ENCODE measurements around the gene TAF15. TPM values are rescaled to one million over a fixed set of nuclear protein-coding genes. Genes with fewer than 3 reads are reported as not detected.

Gene TAF15
- total RNA-seq, 4 donors from 2014 or later, result 33.2 to 80.2 (median 64.0) TPM

GRCh38 chr17:35891269-35891668 is 82.0 kb downstream of the TAF15 start:
- ATAC-seq (ENCODE audit: low FRiP score) (no peak), DNase-seq (ENCODE audit: low spot score) (no peak)
- TF ChIP-seq, protein P1, sequence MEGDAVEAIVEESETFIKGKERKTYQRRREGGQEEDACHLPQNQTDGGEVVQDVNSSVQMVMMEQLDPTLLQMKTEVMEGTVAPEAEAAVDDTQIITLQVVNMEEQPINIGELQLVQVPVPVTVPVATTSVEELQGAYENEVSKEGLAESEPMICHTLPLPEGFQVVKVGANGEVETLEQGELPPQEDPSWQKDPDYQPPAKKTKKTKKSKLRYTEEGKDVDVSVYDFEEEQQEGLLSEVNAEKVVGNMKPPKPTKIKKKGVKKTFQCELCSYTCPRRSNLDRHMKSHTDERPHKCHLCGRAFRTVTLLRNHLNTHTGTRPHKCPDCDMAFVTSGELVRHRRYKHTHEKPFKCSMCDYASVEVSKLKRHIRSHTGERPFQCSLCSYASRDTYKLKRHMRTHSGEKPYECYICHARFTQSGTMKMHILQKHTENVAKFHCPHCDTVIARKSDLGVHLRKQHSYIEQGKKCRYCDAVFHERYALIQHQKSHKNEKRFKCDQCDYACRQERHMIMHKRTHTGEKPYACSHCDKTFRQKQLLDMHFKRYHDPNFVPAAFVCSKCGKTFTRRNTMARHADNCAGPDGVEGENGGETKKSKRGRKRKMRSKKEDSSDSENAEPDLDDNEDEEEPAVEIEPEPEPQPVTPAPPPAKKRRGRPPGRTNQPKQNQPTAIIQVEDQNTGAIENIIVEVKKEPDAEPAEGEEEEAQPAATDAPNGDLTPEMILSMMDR (IDR thresholded peaks at IDR 0.05), result no peak

DNA sequence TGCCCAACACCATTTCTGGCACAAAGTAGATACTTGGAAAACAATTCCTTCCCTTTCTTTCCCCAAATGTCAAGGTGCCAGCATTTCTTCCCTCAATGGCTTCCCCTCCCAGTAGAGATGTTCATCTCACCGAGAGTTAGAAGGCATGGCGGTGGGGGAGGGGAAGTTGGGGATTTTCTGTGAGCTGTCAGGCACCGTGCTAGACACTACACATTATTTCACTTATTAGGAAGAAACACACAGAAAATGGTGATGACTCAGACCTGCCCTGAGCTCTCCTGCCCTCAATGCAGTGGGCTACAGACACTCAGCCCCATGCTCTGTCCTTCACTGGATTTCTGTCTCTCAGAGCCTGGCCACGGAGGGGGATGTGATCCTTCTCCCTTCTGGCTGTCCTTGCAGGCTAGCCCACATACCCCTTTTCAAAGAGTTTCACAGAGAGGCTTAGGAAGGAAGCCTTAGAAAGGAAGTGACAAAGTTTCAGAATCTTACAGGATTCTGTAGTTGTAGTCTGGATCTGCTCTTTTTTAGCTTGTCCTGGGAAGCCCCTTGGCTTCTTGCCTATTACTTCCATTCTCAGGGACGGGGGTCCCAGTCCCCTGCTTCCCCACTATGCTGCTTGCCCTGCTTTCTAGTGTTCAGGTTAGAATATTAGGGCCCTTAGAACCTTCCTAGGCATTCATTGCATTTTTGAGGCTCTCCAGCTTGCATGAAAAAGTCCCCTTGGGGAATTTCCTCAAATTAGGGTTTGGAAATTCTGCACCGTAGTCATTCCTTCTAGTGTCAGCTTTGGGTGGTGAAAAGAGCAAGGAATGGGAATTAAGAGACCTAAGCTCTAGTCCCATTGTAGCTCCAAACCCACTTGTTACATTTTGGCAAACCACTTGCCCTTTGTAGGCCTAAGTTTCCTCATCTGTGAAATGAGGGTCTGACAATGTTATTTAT is 83.1 kb downstream of the TAF15 start:
- DNase-seq (ENCODE audit: low spot score), result no peak
- ATAC-seq (ENCODE audit: low FRiP score), result no peak
- TF ChIP-seq, protein P1 (IDR thresholded peaks at IDR 0.05), result no peak

DNA sequence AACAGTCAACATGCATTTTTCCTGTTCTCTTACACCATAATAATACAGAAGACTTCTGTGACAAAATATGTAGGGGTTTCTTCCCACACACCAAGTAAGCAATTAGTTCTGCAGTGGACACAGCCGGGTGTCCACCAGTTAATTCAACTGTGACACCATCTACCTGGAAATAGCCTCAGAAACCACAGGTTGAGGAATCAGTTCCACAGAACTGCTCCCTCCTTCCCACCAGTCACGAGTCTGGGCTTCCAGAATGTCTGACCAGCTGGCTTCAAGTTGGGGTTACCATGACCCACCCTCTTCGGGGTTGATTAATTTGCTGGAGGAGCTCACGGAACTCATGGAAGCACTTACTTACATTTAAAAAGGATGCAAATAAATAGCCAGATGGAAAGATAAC is 84.5 kb downstream of the TAF15 start:
- no peak for DNase-seq (ENCODE audit: low spot score)
- no peak for ATAC-seq (ENCODE audit: low FRiP score)
- TF ChIP-seq, protein P1 (IDR thresholded peaks at IDR 0.05), result no peak

- DNase-seq (ENCODE audit: low spot score) (no peak), ATAC-seq (ENCODE audit: low FRiP score) (no peak)
- TF ChIP-seq, protein P1 (IDR thresholded peaks at IDR 0.05), result no peak
Observed at GRCh38 chr17:35894206-35894605, 84.9 kb downstream of the TAF15 start.

DNA sequence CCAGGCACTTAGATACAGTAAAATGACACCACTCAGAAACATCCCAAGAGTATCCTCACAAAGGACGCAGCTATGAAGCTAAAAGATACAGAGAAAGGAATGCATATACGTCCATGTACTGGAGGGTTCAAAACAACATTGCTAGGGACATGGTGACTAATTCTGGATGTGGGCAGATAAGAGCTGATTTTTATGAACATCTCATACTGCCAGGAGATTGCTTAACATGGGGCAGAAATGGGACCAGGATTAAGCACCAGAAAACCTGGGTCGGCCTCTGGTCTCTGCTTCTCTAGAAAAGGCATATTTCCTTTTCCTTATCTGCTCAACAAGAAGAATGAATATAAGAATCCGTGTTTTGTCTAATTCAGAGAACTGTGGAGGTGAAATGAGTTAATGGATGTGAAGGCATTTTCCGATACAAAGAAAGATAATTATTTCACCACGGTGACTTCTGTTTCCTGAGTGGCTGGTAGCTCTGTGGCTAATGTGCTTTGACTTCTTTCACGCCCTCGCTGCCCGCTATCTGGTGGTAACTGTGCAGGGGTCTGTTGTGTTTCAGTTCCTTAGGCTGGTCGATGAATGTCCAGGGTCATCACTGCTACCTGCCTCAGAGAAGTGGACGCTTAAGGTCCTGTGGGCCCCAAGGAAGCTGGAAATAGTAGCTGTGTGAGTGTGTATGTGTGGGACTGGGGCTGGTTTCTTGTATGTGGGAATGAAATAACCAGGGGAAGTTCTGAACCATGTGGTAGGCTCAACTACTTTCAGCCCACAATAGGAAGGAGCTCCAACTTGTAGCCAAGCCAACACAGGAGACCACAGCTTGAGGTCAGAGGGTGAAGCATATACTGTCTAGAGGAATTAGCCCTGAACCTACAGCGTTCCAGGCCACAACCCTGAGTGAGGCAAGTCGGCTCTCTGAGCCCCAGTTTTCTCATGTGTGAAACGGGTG is 86.6 kb downstream of the TAF15 start:
- DNase-seq (ENCODE audit: low spot score) (no peak), ATAC-seq (ENCODE audit: low FRiP score) (no peak)
- TF ChIP-seq, protein P1 (IDR thresholded peaks at IDR 0.05), result no peak

Small RNAs within 50 kb of the gene (small RNA-seq; reads per million reads assigned to genes)
- gene RF00100, result 700 reads per million, percentile 98 among the genes with 10 or more reads in this experiment

Other genes with a start within 250 kb of the TAF15 start
- not detected for gene SLFN14, start 248.7 kb upstream of the TAF15 start, total RNA-seq
- gene PEX12, start 230.9 kb upstream of the TAF15 start, total RNA-seq, result 1 to 10 TPM; 3.5 to 7.4 (median 5.2) TPM
- gene AP2B1, start 222.2 kb upstream of the TAF15 start, total RNA-seq, result 10 to 100 TPM; 62.6 to 94.3 (median 79.4) TPM
- 10 to 100 TPM in 3 of 4 donors, 1 to 10 TPM in 1; 9.9 to 63.8 (median 42.3) TPM for gene RASL10B, start 77.8 kb upstream of the TAF15 start, total RNA-seq
- gene GAS2L2, start 56.2 kb upstream of the TAF15 start, total RNA-seq, result under 1 TPM in 3 of 4 donors, not detected in 1; 0.37 to 0.82 (median 0.48) TPM
- not detected for gene C17orf50, start 48.6 kb upstream of the TAF15 start, total RNA-seq
- gene MMP28, start 13.8 kb upstream of the TAF15 start, total RNA-seq, result 10 to 100 TPM; 31.5 to 65.6 (median 48.7) TPM
- not detected for gene HEATR9, start 59.4 kb downstream of the TAF15 start, total RNA-seq
- gene CCL5, start 70.9 kb downstream of the TAF15 start, total RNA-seq, result 10 to 100 TPM in 1 of 4 donors, 1 to 10 TPM in 3; 5.5 to 10.7 (median 6.0) TPM
- gene RDM1, start 121.3 kb downstream of the TAF15 start, total RNA-seq, result not detected
- not detected for gene LYZL6, start 134.2 kb downstream of the TAF15 start, total RNA-seq
- 1 to 10 TPM in 1 of 4 donors, under 1 TPM in 1, not detected in 2; 0.69 to 2.8 TPM for gene CCL16, start 172.0 kb downstream of the TAF15 start, total RNA-seq
- gene CCL14, start 177.2 kb downstream of the TAF15 start, total RNA-seq, result 10 to 100 TPM; 29.0 to 83.2 (median 68.7) TPM
- 1 to 10 TPM in 1 of 4 donors, not detected in 3; 4.6 TPM for gene CCL15, start 192.1 kb downstream of the TAF15 start, total RNA-seq
- gene CCL23, start 208.5 kb downstream of the TAF15 start, total RNA-seq, result 1 to 10 TPM; 1.5 to 6.6 (median 4.7) TPM